Liver (tissue), 3 donors: Measurements from ENCODE around the gene IMPA2.
"Not testable (repeated sequence)": the region's sequence is repeated elsewhere in the genome, so short reads cannot be mapped to it uniquely, and the experiment has no call there.

Source experiments
- CTCF ChIP-seq: fragments of 150-350 bp; IDR thresholded peaks from 2 replicates; pipeline ENCODE4 v1.5.1; 2017; ENCODE audit warnings: improper control_type of control experiment, low read depth, low read length; ENCODE audit not compliant: missing input control
- EGR1 ChIP-seq, 2 donors: IDR thresholded peaks; 2 replicates each; pipeline ENCODE4 v1.6.1; 2016 to 2018; ENCODE audit warnings: antibody characterized with exemption in 2 of 2, low read depth in 2 of 2
- RAD21 ChIP-seq, 2 donors: IDR thresholded peaks; 2 replicates each; pipeline ENCODE4 v1.6.1; 2016; ENCODE audit warnings: antibody characterized with exemption in 2 of 2, mild to moderate bottlenecking in 2 of 2
- REST ChIP-seq: IDR thresholded peaks from 2 replicates; pipeline ENCODE4 v1.6.1; 2016; ENCODE audit warnings: antibody characterized with exemption, mild to moderate bottlenecking
- SP1 ChIP-seq: IDR thresholded peaks from 2 replicates; pipeline ENCODE4 v1.6.1; 2018; ENCODE audit warnings: antibody characterized with exemption, mild to moderate bottlenecking
- TAF1 ChIP-seq: conservative IDR thresholded peaks from 2 replicates; pipeline ENCODE4 v1.6.1; 2016; ENCODE audit warnings: antibody characterized with exemption, mild to moderate bottlenecking
- donor health status: healthy.
- donor health status: healthy.

- TF ChIP-seq SP1; CTCF; EGR1 (IDR thresholded peaks at IDR 0.05; ENCODE audit: low read depth in 2 of 2); TAF1; RAD21 (IDR thresholded peaks at IDR 0.05); REST: not testable (repeated sequence)
Measured at GRCh38 chr18:12068316-12068949, 87.1 kb downstream of the IMPA2 start.
